ENCODE measurements around the gene MRGPRF.

MRGPRF gene

GRCh38 chr11:69027704-69028372 lies 14.8 kb upstream of the MRGPRF start:
- DNase-seq (ENCODE audit: low spot score) = no peak
- in situ Hi-C loops (cut with MboI; ENCODE audit: low pct_unique_long_range_greater_than_20kb, low sequenced_read_pairs, unreplicated experiment) = no loop called here
- TF ChIP-seq CTCF (IDR thresholded peaks at IDR 0.05; ENCODE audit: extremely low read depth, insufficient read depth, missing control alignments) = no peak

- DNase-seq (ENCODE audit: low spot score) = no peak
- no peak for TF ChIP-seq CTCF (IDR thresholded peaks at IDR 0.05; ENCODE audit: extremely low read depth, insufficient read depth, missing control alignments)
- in situ Hi-C loops (cut with MboI; ENCODE audit: low pct_unique_long_range_greater_than_20kb, low sequenced_read_pairs, unreplicated experiment) = no loop called here
Observed at GRCh38 chr11:69024509-69024908, 11.5 kb upstream of the MRGPRF start.

GRCh38 chr11:69022260-69022659 lies 9.2 kb upstream of the MRGPRF start:
- DNase-seq (ENCODE audit: low spot score) = no peak
- TF ChIP-seq CTCF (IDR thresholded peaks at IDR 0.05; ENCODE audit: extremely low read depth, insufficient read depth, missing control alignments) = no peak
- in situ Hi-C loops (cut with MboI; ENCODE audit: low pct_unique_long_range_greater_than_20kb, low sequenced_read_pairs, unreplicated experiment) = no loop called here

GRCh38 chr11:69018924-69019323 lies 5.9 kb upstream of the MRGPRF start:
- TF ChIP-seq CTCF (IDR thresholded peaks at IDR 0.05; ENCODE audit: extremely low read depth, insufficient read depth, missing control alignments) = no peak
- in situ Hi-C loops (cut with MboI; ENCODE audit: low pct_unique_long_range_greater_than_20kb, low sequenced_read_pairs, unreplicated experiment) = no loop called here

GRCh38 chr11:69017951-69018350 lies 4.9 kb upstream of the MRGPRF start:
- in situ Hi-C loops (cut with MboI; ENCODE audit: low pct_unique_long_range_greater_than_20kb, low sequenced_read_pairs, unreplicated experiment) = no loop called here
- DNase-seq (ENCODE audit: low spot score) = no peak
- TF ChIP-seq CTCF (IDR thresholded peaks at IDR 0.05; ENCODE audit: extremely low read depth, insufficient read depth, missing control alignments) = no peak

More at GRCh38 chr11:69018924-69019323, 5.9 kb upstream of the MRGPRF start:
- no peak for DNase-seq (ENCODE audit: low spot score)

- in situ Hi-C loops (cut with MboI; ENCODE audit: low pct_unique_long_range_greater_than_20kb, low sequenced_read_pairs, unreplicated experiment) = no loop called here
- no peak for TF ChIP-seq CTCF (IDR thresholded peaks at IDR 0.05; ENCODE audit: extremely low read depth, insufficient read depth, missing control alignments)
- DNase-seq (ENCODE audit: low spot score) = no peak
Observed at GRCh38 chr11:69014898-69015549, 2.0 kb upstream of the MRGPRF start.
